Fibroblast of skin of scalp (primary cell): ENCODE results near the gene STRA6.

ENCODE experiments used
- DNase-seq: peaks from one replicate; pipeline ENCODE4 v3.0.0-alpha.2; 2013

STRA6 gene

GRCh38 chr15:74207652-74208440 lies 5.3 kb upstream of the STRA6 start:
- no peak for DNase-seq

GRCh38 chr15:74206801-74207281 lies 4.3 kb upstream of the STRA6 start:
- DNase-seq = no peak

GRCh38 chr15:74205582-74205947 lies 3.0 kb upstream of the STRA6 start:
- no peak for DNase-seq

GRCh38 chr15:74203914-74204431 lies 1.4 kb upstream of the STRA6 start:
- peak; percentile 75 for DNase-seq

GRCh38 chr15:74201710-74202420 lies 722 bp downstream of the STRA6 start:
- peak; percentile 51 for DNase-seq

GRCh38 chr15:74200871-74201419 lies 1.6 kb downstream of the STRA6 start:
- DNase-seq = no peak

- DNase-seq = peak; percentile 82
Measured at GRCh38 chr15:74200412-74200815, 2.2 kb downstream of the STRA6 start.

GRCh38 chr15:74199297-74199652 lies 3.3 kb downstream of the STRA6 start:
- no peak for DNase-seq

- DNase-seq = no peak
Measured at GRCh38 chr15:74197176-74197965, 5.2 kb downstream of the STRA6 start.

- DNase-seq = peak; percentile 97
Measured at GRCh38 chr15:74196175-74196574, 6.4 kb downstream of the STRA6 start.

GRCh38 chr15:74194572-74195559 lies 7.7 kb downstream of the STRA6 start:
- no peak for DNase-seq

GRCh38 chr15:74193905-74194304 lies 8.7 kb downstream of the STRA6 start:
- DNase-seq = no peak

- peak; percentile 85 for DNase-seq
Measured at GRCh38 chr15:74193299-74193718, 9.3 kb downstream of the STRA6 start.

GRCh38 chr15:74192751-74193150 lies 9.8 kb downstream of the STRA6 start:
- no peak for DNase-seq

- DNase-seq = no peak
Measured at GRCh38 chr15:74191798-74192197, 10.8 kb downstream of the STRA6 start.

- DNase-seq = no peak
Measured at GRCh38 chr15:74188216-74188615, 14.4 kb downstream of the STRA6 start.

GRCh38 chr15:74185710-74186348 lies 16.8 kb downstream of the STRA6 start:
- no peak for DNase-seq

- DNase-seq = no peak
Measured at GRCh38 chr15:74184582-74185091, 17.9 kb downstream of the STRA6 start.

GRCh38 chr15:74182131-74182530 lies 20.5 kb downstream of the STRA6 start:
- no peak for DNase-seq

GRCh38 chr15:74180881-74181602 lies 21.5 kb downstream of the STRA6 start:
- no peak for DNase-seq
